GM04504 (cell line): ENCODE data around the gene SLC22A25.

Source experiments
- DNase-seq: peaks from one replicate; pipeline ENCODE4 v3.0.0-alpha.2; 2012; ENCODE audit warnings: low read depth

The SLC22A25 gene

DNA sequence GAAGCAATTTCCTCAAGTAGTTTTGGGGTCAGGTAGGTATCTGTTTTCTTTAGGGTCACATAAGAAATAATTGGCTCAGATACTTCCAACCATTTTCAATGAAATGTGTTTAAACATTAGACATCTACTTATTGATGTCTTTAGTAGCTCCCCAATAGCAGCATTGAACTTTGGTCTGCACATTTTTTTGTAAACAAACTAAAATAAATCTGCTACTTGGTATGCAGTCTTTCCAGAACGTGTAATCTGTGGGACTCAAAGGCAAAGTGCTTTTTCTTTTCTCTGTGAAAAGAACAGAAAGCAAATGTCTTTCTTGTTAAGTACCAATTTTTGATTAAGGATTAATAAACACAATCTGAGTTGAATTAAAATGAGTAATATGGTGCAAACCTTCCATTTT, 13.6 kb downstream of the SLC22A25 start:
- no peak for DNase-seq

DNA sequence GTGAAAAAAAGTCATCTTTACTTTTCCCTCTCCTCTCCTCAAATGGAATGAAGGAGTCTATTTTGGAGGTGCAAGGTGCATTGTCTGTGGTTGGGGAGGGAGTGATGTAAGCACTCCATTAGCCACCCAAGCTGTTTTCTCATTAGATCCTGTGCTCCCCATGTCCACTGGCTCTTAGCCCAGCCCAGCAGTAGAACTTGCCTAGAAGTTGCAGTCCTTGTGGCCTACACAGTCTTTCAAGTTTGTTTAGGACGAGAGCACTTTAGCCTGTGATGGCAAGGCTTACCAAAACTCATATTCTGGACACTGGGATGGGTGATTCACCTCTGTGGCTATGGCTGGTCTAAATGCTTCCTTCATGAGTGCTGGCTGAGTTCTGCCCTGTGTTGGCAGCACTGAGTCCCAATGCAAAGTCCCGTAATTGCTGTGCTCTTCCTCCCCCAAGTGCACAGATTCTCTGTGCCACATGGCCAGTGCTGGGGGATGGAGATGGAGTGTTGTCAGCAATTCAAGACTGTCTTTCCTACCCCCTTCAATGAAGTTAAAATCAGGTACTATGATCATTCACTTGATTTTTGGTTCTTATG, 15.8 kb downstream of the SLC22A25 start:
- DNase-seq = no peak

DNA sequence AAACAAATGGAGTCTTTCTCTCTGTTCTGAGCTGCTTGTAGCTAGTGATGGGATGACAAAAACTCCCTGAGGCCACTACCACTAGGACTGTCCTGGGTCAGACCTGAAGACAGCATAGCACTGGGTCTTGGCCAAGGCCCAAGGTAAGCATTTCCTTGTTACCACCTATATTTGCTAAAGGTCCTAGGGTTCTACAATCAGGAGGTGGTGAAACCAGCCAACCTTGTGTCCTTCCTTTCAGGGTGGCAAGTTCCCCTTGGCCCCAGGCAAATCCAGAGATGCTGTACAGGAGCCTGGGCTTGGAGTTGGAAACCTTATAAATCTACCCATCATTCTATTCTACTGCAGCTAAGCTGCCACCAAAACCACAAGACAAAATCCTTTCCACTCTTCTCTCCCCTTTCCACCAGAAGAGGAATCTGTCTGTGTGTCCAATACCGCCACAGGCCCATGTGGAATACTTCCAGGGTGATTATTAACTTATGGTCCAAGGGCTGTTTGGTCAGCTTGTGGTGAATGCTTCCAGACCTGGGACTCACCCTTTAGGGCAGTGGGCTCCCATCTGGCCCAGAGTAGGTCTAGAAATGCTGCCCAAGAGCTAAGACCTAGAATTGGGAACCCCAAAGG, 16.8 kb downstream of the SLC22A25 start:
- no peak for DNase-seq

DNA sequence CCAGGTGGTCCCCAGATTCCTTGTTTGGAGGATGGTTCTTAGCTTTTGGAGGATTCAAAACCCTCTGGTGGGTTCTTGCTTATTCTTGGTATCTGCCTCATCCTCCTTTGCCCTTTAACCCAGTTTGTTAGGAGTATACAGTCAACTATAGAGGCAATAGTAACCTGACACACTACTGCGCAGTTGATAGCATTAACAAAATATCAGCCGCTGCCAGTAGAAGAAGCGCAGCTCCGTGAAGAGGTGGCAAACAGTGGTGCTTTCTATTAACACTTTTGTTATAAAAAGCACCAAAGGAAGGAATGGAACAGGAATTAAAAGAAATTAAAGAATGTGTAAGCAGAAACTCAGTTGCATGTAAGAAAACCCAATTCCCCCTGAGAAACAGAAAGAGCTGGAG, 29.3 kb downstream of the SLC22A25 start:
- no peak for DNase-seq

DNA sequence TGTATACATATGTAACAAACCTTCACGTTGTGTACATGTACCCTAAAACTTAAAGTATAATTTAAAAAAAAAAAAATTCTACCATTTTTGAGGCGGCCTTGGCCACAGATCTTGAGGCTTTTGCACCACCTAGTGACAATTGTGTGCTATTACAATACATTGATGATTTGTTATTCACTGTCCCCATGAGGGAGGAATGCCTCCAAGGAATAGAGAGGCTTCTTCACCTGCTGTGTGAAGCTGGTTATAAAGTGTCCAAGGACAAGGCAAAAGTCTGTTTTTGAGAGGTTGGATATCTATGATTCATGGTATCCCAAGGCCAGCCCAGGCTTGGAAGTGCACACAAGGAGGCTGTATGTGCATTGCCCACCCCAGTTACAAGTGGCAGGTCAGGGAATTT, 30.7 kb downstream of the SLC22A25 start:
- DNase-seq = no peak

DNA sequence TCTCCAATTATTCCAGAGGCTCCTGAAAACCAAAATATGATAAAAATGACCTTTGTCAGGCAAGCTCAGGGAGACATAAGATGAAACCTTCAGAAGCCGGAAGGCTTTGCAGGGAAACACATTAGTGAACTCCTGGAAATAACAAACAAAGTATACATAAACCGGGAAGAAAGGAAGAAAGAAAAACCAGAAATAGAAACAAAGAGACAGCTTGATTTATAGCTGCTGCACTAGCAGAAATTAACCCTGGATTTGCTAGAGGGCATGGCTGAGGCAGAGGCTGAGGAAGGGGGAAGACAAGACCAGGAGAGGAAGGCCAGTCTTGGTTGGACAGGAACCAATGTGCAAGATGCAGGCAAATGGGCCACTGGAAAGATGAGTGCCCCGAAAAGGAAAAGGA, 33.3 kb downstream of the SLC22A25 start:
- no peak for DNase-seq
